Measurements from ENCODE around the gene PHACTR1.

DNA sequence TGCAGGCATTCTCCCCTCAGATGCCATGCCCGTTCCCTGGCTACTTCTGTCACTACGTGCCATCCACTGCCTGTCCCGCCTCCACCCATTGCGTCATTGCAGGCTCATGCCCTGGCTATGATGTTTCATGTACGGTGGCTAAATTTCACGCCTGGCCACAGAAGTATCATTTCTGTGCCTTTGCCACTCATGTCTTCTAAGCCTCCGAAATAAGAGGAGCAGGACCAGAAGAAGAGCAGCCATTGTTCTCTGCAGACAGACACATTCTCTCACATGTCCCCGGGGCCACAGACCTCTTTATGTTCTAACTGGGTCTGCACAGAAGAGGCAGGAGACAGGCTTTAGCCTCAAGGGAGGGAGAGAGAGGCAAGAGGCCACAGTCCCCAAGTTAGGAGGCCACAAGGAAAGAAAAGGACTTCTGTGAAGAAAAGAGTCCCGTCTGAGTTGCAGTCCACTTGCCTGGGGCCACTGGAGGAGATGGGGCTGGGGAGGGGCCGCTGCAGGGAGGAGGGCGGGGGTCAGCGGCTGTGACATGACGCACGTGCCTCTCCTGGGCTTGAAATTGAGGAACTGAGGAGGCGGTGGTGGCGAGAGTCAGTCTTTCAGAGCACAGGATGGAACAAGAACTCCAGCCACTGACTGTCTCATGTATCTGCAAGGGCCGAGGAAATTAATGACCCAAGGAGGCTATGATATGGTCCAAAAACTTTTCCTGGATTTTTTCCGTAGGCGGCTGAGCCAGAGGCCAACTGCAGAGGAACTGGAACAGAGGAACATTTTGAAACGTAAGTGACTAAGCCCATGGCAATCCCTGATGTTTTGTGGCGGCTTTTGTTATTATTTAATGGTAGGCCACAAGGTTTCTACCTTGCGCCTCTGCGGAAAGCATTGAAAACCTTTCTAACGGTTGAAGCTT is 555.8 kb downstream of the PHACTR1 start:
- no peak for TF ChIP-seq CTCF (IDR thresholded peaks at IDR 0.05; ENCODE audit: insufficient read depth, low read depth, low read length)
- no peak for TF ChIP-seq EZH2 (IDR thresholded peaks at IDR 0.05; ENCODE audit: insufficient read depth, low read length)

All from astrocyte (in vitro differentiated cells and primary cell).